OCI-LY3 (cell line): ENCODE results near the gene NOS1.

ENCODE experiments used
- EZH2phosphoT487 ChIP-seq: fragments of 200-600 bp; shearing (Covaris generic); IDR thresholded peaks from 2 replicates; pipeline ENCODE4 v1.6.1; 2018; ENCODE audit warnings: antibody characterized with exemption, mixed run types, low read depth
- TF ChIP-seq, protein P1 (sequence below): fragments of 200-600, 300-600 bp; sonication (generic); IDR thresholded peaks from 2 replicates; pipeline ENCODE4 v1.5.1; 2014; ENCODE audit warnings: antibody characterized with exemption, low read length, low read depth

DNA sequence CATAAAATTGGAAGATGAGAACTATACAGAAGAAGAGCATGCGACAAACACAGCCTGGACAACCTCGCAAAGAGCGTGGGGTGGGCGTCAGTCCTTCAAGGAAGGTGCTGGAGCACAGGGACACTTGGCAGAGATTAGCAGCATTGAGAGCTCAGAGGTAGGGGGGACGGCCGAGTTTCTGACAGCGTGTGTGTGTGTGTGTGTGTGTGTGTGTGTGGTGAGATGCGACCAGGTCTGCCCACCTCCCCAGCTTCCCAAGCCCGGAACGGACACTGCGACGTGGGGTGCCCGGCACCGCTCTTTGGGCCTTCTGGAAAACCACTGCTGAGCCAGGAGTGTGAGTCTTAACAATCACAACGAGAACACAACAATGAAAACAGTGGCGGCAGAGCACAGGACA is 153.2 kb downstream of the NOS1 start:
- TF ChIP-seq, protein P1, sequence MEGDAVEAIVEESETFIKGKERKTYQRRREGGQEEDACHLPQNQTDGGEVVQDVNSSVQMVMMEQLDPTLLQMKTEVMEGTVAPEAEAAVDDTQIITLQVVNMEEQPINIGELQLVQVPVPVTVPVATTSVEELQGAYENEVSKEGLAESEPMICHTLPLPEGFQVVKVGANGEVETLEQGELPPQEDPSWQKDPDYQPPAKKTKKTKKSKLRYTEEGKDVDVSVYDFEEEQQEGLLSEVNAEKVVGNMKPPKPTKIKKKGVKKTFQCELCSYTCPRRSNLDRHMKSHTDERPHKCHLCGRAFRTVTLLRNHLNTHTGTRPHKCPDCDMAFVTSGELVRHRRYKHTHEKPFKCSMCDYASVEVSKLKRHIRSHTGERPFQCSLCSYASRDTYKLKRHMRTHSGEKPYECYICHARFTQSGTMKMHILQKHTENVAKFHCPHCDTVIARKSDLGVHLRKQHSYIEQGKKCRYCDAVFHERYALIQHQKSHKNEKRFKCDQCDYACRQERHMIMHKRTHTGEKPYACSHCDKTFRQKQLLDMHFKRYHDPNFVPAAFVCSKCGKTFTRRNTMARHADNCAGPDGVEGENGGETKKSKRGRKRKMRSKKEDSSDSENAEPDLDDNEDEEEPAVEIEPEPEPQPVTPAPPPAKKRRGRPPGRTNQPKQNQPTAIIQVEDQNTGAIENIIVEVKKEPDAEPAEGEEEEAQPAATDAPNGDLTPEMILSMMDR: no peak
- no peak for TF ChIP-seq EZH2phosphoT487
